ENCODE data around the gene CAMKMT.

DNA sequence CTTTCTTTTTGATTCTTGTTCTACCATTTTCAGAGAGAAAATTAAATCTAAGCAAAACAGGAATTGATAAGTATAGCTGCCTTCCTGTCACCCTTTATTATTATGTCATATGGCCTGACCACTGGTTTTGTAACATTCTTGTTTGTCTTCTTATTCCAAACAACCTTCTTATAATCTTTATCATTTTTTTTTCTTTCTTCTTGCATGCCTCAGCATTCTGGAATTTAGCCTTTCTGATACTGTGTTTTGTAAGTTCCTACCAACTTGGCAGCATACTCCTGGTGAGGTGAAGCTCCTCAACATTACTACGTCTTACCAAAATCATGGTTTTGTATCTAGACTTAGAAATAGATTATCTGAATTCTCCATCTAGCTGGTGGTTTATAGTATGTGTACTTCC is 199.2 kb downstream of the CAMKMT start:
- TF ChIP-seq EZH2 (IDR thresholded peaks at IDR 0.05; ENCODE audit: borderline replicate concordance, low read length) = no peak
- TF ChIP-seq, protein P1, sequence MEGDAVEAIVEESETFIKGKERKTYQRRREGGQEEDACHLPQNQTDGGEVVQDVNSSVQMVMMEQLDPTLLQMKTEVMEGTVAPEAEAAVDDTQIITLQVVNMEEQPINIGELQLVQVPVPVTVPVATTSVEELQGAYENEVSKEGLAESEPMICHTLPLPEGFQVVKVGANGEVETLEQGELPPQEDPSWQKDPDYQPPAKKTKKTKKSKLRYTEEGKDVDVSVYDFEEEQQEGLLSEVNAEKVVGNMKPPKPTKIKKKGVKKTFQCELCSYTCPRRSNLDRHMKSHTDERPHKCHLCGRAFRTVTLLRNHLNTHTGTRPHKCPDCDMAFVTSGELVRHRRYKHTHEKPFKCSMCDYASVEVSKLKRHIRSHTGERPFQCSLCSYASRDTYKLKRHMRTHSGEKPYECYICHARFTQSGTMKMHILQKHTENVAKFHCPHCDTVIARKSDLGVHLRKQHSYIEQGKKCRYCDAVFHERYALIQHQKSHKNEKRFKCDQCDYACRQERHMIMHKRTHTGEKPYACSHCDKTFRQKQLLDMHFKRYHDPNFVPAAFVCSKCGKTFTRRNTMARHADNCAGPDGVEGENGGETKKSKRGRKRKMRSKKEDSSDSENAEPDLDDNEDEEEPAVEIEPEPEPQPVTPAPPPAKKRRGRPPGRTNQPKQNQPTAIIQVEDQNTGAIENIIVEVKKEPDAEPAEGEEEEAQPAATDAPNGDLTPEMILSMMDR (IDR thresholded peaks at IDR 0.05; ENCODE audit: low read length) = no peak
